Measurements from ENCODE around the gene BAAT.
"Not testable (repeated sequence)": the region's sequence is repeated elsewhere in the genome, so short reads cannot be mapped to it uniquely, and the experiment has no call there.

BAAT gene

DNA sequence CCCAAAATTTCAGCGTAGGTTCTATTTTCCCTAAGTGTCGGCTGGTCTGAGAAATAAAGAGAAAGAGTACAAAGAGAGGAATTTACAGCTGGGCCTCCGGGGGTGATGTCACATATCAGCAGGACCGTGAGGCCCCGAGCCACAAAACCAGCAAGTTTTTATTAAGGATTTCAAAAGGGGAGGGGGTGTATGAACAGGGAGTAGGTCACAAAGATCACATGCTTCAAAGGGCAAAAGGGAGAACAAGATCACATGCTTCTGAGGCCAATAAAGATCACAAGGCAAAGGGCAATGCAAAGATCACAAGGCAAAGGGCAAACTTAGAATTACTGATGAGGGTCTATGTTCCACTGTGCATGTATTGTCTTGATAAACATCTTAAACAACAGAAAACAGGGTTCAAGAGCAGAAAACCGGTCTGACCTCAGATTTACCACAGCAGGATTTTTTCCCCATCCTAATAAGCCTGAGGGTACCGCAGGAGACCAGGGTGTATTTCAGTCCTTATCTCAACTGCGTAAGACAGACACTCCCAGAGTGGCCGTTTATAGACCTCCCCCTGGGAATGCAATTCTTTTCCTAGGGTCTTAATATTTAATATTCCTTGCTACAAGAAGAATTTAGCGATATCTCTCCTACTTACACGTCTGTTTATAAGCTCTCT, at the start of gene BAAT:
BAAT (minus strand) TSS at position 134 of the 664 bp plus-strand sequence. CDS start 13,602 bp downstream, outside the sequence.
- H3K9me3 ChIP-seq (ENCODE audit: control insufficient read depth, insufficient read depth, low read length); H3K4me1 ChIP-seq (ENCODE audit: control insufficient read depth, low read length); H3K9me2 ChIP-seq (replicated peaks; ENCODE audit: control insufficient read depth, low read length); H3K4me3 ChIP-seq (ENCODE audit: low read length); H3K27me3 ChIP-seq (ENCODE audit: control insufficient read depth, low read length); H4K20me1 ChIP-seq (ENCODE audit: control insufficient read depth, insufficient read depth, low read depth, low read length); H3K79me2 ChIP-seq (ENCODE audit: control insufficient read depth, low read length); H3K4me2 ChIP-seq (ENCODE audit: low read length); H3F3A ChIP-seq (ENCODE audit: control insufficient read depth, insufficient read depth); H3K27ac ChIP-seq (ENCODE audit: low read depth, low read length): not testable (repeated sequence)
- peaks cover 33% of the 10 kb centered on the region for H3K36me3 ChIP-seq (ENCODE audit: control insufficient read depth, low read length)

DNA sequence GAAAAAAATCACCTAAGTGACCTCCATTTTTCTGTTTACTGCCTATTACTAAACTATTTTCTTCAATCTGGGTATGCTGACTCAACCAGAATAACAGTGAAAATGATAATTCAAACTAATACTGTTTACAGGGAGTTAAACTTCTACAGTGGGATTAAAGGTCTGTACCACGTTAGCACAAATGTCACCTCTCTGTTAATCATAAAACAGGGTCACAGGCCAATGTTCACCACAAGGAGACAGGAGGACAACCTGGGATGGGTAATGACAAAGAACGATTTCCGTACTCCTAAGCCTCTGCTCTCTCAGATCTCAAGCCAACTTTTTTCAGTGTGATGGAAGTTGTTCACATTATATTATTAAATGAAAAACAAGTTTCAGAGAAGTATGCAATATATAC, 48.4 kb upstream of the BAAT start:
- H3K27ac ChIP-seq (ENCODE audit: low read depth, low read length), result no peak overlapping the region
- no peaks in the 10 kb centered on the region for H4K20me1 ChIP-seq (ENCODE audit: control insufficient read depth, insufficient read depth, low read depth, low read length)
- H3K4me3 ChIP-seq (ENCODE audit: low read length), result no peak overlapping the region
- H3K79me2 ChIP-seq (ENCODE audit: control insufficient read depth, low read length), result no peaks in the 10 kb centered on the region
- no peaks in the 10 kb centered on the region for H3F3A ChIP-seq (ENCODE audit: control insufficient read depth, insufficient read depth)
- H3K9me2 ChIP-seq (replicated peaks; ENCODE audit: control insufficient read depth, low read length), result no peaks in the 10 kb centered on the region; the same call in 1 of the 2 replicates
- H3K27me3 ChIP-seq (ENCODE audit: control insufficient read depth, low read length), result no peaks in the 10 kb centered on the region
- no peaks in the 10 kb centered on the region for H3K36me3 ChIP-seq (ENCODE audit: control insufficient read depth, low read length)
- no peak overlapping the region for H3K4me2 ChIP-seq (ENCODE audit: low read length)
- TF ChIP-seq CTCF (IDR thresholded peaks at IDR 0.05; ENCODE audit: low read depth, low read length, poor library complexity, severe bottlenecking) (no peak), EZH2phosphoT487 (IDR thresholded peaks at IDR 0.05; ENCODE audit: borderline replicate concordance, low read length) (no peak)
- peaks cover 14% of the 10 kb centered on the region for H3K4me1 ChIP-seq (ENCODE audit: control insufficient read depth, low read length)
- no peaks in the 10 kb centered on the region for H3K9me3 ChIP-seq (ENCODE audit: control insufficient read depth, insufficient read depth, low read length)

DNA sequence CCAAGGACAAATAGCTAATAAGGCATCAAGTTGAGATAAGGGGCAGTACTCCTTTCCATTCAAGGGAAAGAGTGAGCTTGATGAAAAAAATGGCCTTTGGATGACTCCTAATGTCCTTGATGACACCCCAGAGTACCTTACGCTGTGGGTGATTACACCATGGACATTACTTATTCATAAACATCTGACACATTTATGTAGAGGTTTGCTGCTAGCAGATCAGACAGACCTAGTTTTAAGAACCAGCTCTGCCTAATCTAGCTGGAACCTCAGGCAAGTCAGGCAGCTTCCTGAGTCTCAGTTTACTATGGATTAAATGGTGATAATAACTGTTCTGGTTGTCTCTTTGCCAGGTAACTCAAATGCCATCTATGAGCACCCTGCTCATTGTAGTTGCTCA, 47.9 kb upstream of the BAAT start:
- no peak overlapping the region for H3K27ac ChIP-seq (ENCODE audit: low read depth, low read length)

More for the DNA sequence above, 47.9 kb upstream of the BAAT start:
- H3K27me3 ChIP-seq (ENCODE audit: control insufficient read depth, low read length), result no peaks in the 10 kb centered on the region
- no peaks in the 10 kb centered on the region for H3K36me3 ChIP-seq (ENCODE audit: control insufficient read depth, low read length)
- no peak overlapping the region for H3K4me3 ChIP-seq (ENCODE audit: low read length)
- no peaks in the 10 kb centered on the region for H4K20me1 ChIP-seq (ENCODE audit: control insufficient read depth, insufficient read depth, low read depth, low read length)
- H3K4me1 ChIP-seq (ENCODE audit: control insufficient read depth, low read length), result peaks cover 19% of the 10 kb centered on the region
- no peaks in the 10 kb centered on the region for H3F3A ChIP-seq (ENCODE audit: control insufficient read depth, insufficient read depth)
- H3K4me2 ChIP-seq (ENCODE audit: low read length), result no peak overlapping the region
- no peaks in the 10 kb centered on the region for H3K9me3 ChIP-seq (ENCODE audit: control insufficient read depth, insufficient read depth, low read length)
- no peak for TF ChIP-seq CTCF (IDR thresholded peaks at IDR 0.05; ENCODE audit: low read depth, low read length, poor library complexity, severe bottlenecking)
- no peak for TF ChIP-seq EZH2phosphoT487 (IDR thresholded peaks at IDR 0.05; ENCODE audit: borderline replicate concordance, low read length)
- H3K79me2 ChIP-seq (ENCODE audit: control insufficient read depth, low read length), result no peaks in the 10 kb centered on the region
- no peaks in the 10 kb centered on the region; the same call in 1 of the 2 replicates for H3K9me2 ChIP-seq (replicated peaks; ENCODE audit: control insufficient read depth, low read length)

All from DOHH2 (cell line).